ACC112 (cell line): ENCODE results near the gene SUN1.

Source experiments
- H2AFZ ChIP-seq: fragments of 200-600 bp; sonication (generic); one replicate; pipeline ENCODE4 v1.6.0; 2017; ENCODE audit warnings: antibody characterized with exemption, low read length; ENCODE audit not compliant: unreplicated experiment
- H3K27ac ChIP-seq: fragments of 200-600 bp; sonication (generic); 2 replicates; pipeline ENCODE4 v1.5.1; 2014; ENCODE audit warnings: low read depth, mild to moderate bottlenecking, antibody characterized with exemption, low read length, moderate library complexity
- H3K27me3 ChIP-seq: fragments of 200-600 bp; sonication (generic); 2 replicates; pipeline ENCODE4 v1.6.1; 2014; ENCODE audit warnings: mild to moderate bottlenecking, antibody characterized with exemption, low read length, moderate library complexity, mixed read lengths; ENCODE audit not compliant: insufficient read depth
- H3K36me3 ChIP-seq: fragments of 200-600 bp; sonication (generic); 2 replicates; pipeline ENCODE4 v1.6.1; 2016; ENCODE audit warnings: mild to moderate bottlenecking, antibody characterized with exemption, low read length, moderate library complexity, mixed read lengths; ENCODE audit not compliant: insufficient read depth
- H3K4me1 ChIP-seq: fragments of 200-600 bp; sonication (generic); one replicate; pipeline ENCODE4 v1.6.1; 2016; ENCODE audit warnings: low read length, mixed read lengths; ENCODE audit not compliant: insufficient read depth, unreplicated experiment, control insufficient read depth
- H3K4me3 ChIP-seq: fragments of 200-600 bp; sonication (generic); 2 replicates; pipeline ENCODE4 v1.5.1; 2014; ENCODE audit warnings: mild to moderate bottlenecking, low read depth, low read length
- H3K79me2 ChIP-seq: fragments of 200-600 bp; sonication (generic); one replicate; pipeline ENCODE4 v1.6.0; 2016; ENCODE audit warnings: low read length; ENCODE audit not compliant: control insufficient read depth, unreplicated experiment, insufficient read depth

SUN1 gene

GRCh38 chr7:916291-916941 lies 84.1 kb downstream of the SUN1 start:
- H3K27me3 ChIP-seq = no peaks in the 10 kb centered on the region
- peaks cover 5% of the 10 kb centered on the region for H3K4me1 ChIP-seq
- no peaks in the 10 kb centered on the region for H3K36me3 ChIP-seq
- H2AFZ ChIP-seq = no peak overlapping the region
- H3K27ac ChIP-seq = no peak overlapping the region
- no peaks in the 10 kb centered on the region for H3K79me2 ChIP-seq
- no peak overlapping the region for H3K4me3 ChIP-seq

GRCh38 chr7:917255-918117 lies 85.2 kb downstream of the SUN1 start:
- H3K36me3 ChIP-seq = no peaks in the 10 kb centered on the region
- H2AFZ ChIP-seq = no peak overlapping the region
- no peak overlapping the region for H3K27ac ChIP-seq
- H3K4me3 ChIP-seq = no peak overlapping the region
- H3K27me3 ChIP-seq = no peaks in the 10 kb centered on the region
- H3K4me1 ChIP-seq = peaks cover 5% of the 10 kb centered on the region
- H3K79me2 ChIP-seq = no peaks in the 10 kb centered on the region

GRCh38 chr7:918118-918425 lies 85.8 kb downstream of the SUN1 start:
- no peaks in the 10 kb centered on the region for H3K27me3 ChIP-seq
- no peak overlapping the region for H3K27ac ChIP-seq
- H3K79me2 ChIP-seq = no peaks in the 10 kb centered on the region
- peaks cover 5% of the 10 kb centered on the region for H3K4me1 ChIP-seq
- H3K36me3 ChIP-seq = no peaks in the 10 kb centered on the region
- no peak overlapping the region for H2AFZ ChIP-seq
- no peak overlapping the region for H3K4me3 ChIP-seq

GRCh38 chr7:918441-919113 lies 86.3 kb downstream of the SUN1 start:
- no peak overlapping the region for H2AFZ ChIP-seq
- no peaks in the 10 kb centered on the region for H3K36me3 ChIP-seq
- no peaks in the 10 kb centered on the region for H3K79me2 ChIP-seq
- no peak overlapping the region for H3K4me3 ChIP-seq
- H3K4me1 ChIP-seq = peaks cover 5% of the 10 kb centered on the region
- H3K27ac ChIP-seq = no peak overlapping the region
- H3K27me3 ChIP-seq = no peaks in the 10 kb centered on the region

- H3K27me3 ChIP-seq = no peaks in the 10 kb centered on the region
- H3K27ac ChIP-seq = no peak overlapping the region
- no peak overlapping the region for H2AFZ ChIP-seq
- no peak overlapping the region for H3K4me3 ChIP-seq
- H3K4me1 ChIP-seq = peaks cover 5% of the 10 kb centered on the region
- H3K36me3 ChIP-seq = no peaks in the 10 kb centered on the region
- no peaks in the 10 kb centered on the region for H3K79me2 ChIP-seq
Observed at GRCh38 chr7:919114-919442, 86.8 kb downstream of the SUN1 start.

GRCh38 chr7:919924-920341 lies 87.7 kb downstream of the SUN1 start:
- no peaks in the 10 kb centered on the region for H3K36me3 ChIP-seq
- no peak overlapping the region for H2AFZ ChIP-seq
- H3K27ac ChIP-seq = no peak overlapping the region
- H3K4me1 ChIP-seq = peaks cover 12% of the 10 kb centered on the region
- no peaks in the 10 kb centered on the region for H3K79me2 ChIP-seq
- H3K4me3 ChIP-seq = no peak overlapping the region
- no peaks in the 10 kb centered on the region for H3K27me3 ChIP-seq

- Histone ChIP-seq H3K27me3 (no peaks in the 10 kb centered on the region), H3K4me3 (no peak overlapping the region), H2AFZ (no peak overlapping the region), H3K36me3 (no peaks in the 10 kb centered on the region), H3K79me2 (no peaks in the 10 kb centered on the region), H3K4me1 (peaks cover 12% of the 10 kb centered on the region), H3K27ac (no peak overlapping the region)
Observed at GRCh38 chr7:920351-921070, 88.2 kb downstream of the SUN1 start.

GRCh38 chr7:921071-921461 lies 88.8 kb downstream of the SUN1 start:
- H3K79me2 ChIP-seq = no peaks in the 10 kb centered on the region
- H3K27ac ChIP-seq = no peak overlapping the region
- H3K36me3 ChIP-seq = no peaks in the 10 kb centered on the region
- no peaks in the 10 kb centered on the region for H3K27me3 ChIP-seq
- H3K4me1 ChIP-seq = peaks cover 12% of the 10 kb centered on the region
- no peak overlapping the region for H2AFZ ChIP-seq
- no peak overlapping the region for H3K4me3 ChIP-seq

- no peak overlapping the region for H3K27ac ChIP-seq
- no peak overlapping the region for H3K4me3 ChIP-seq
- H3K36me3 ChIP-seq = no peaks in the 10 kb centered on the region
- no peaks in the 10 kb centered on the region for H3K27me3 ChIP-seq
- H3K79me2 ChIP-seq = no peaks in the 10 kb centered on the region
- H3K4me1 ChIP-seq = peaks cover 7% of the 10 kb centered on the region
- no peak overlapping the region for H2AFZ ChIP-seq
Observed at GRCh38 chr7:921581-922333, 89.5 kb downstream of the SUN1 start.
